HepG2 (cell line): ENCODE data around the gene SULT2B1. TPM values are rescaled to one million over a fixed set of nuclear protein-coding genes. Genes with fewer than 3 reads are reported as not detected.

ENCODE experiments used
- ATAC-seq: fragments of 200-7000 bp; cut with Tn5 transposase; 3 replicates; pipeline ENCODE4 v1.9.1; 2020; ENCODE audit warnings: mild to moderate bottlenecking, moderate library complexity
- BruUV-seq: library from RNA; stranded (reverse); fragments of 400-500 nt; replicated peaks from 2 replicates; lab custom pipeline; 2021; lab: Mats Ljungman, UMichigan
- CTCF ChIA-PET: fragments of 300-600 bp; formaldehyde crosslinking; extraction: SDS; loops from one replicate; lab custom pipeline; 2021; ENCODE audit warnings: low total read pairs, inconsistent platforms, low intra/inter-chr PET ratio; lab: Yijun Ruan, JAX
- POLR2A ChIA-PET: fragments of 350-600 bp; sonication (Branson Sonifier 250); formaldehyde crosslinking; loops from one replicate; lab custom pipeline; 2020; ENCODE audit warnings: antibody characterized with exemption, inconsistent platforms; lab: Yijun Ruan, JAX
- DNase-seq: peaks from one replicate; pipeline ENCODE4 v3.0.0-alpha.2; 2015; ENCODE audit warnings: low spot score
- FAIRE-seq: peaks from 3 replicates; lab custom pipeline; 2011; peaks lifted over from hg19 to GRCh38; lab: Jason Lieb, UNC
- H2AFZ ChIP-seq: one replicate; pipeline ENCODE4 v1.6.1; 2011; ENCODE audit warnings: low read length, inconsistent platforms
- H3K27ac ChIP-seq: fragments of 300-600 bp; 3 replicates; pipeline ENCODE4 v1.8.0; 2011; ENCODE audit warnings: mixed run types, mild to moderate bottlenecking, mixed read lengths, low read length, inconsistent platforms; ENCODE audit not compliant: insufficient read depth; ENCODE audit errors: extremely low read length
- H3K27me3 ChIP-seq, 2 experiments: fragments of 200-600 bp in 1 of 2; 2 replicates in 1 of 2; 3 replicates in 1 of 2; pipeline versions ENCODE4 v1.6.0 to v1.8.0; 2011; ENCODE audit warnings: low read length in 2 of 2, mild to moderate bottlenecking in 2 of 2, moderate library complexity in 2 of 2, inconsistent platforms in 1 of 2; ENCODE audit not compliant: insufficient read depth in 2 of 2, control insufficient read depth in 1 of 2
- H3K36me3 ChIP-seq, 2 experiments: fragments of 200-600 bp in 1 of 2; replicated peaks in 1 of 2; 2 replicates in 1 of 2; 3 replicates in 1 of 2; pipeline versions ENCODE4 v1.5.1 to v1.8.0; 2011; ENCODE audit warnings: low read length in 2 of 2, inconsistent platforms in 1 of 2; ENCODE audit not compliant: insufficient read depth in 2 of 2, control insufficient read depth in 1 of 2
- H3K4me1 ChIP-seq: 2 replicates; pipeline ENCODE4 v1.5.1; 2012; ENCODE audit warnings: low read length, inconsistent platforms; ENCODE audit not compliant: insufficient read depth
- H3K4me2 ChIP-seq: 2 replicates; pipeline ENCODE4 v1.6.0; 2011; ENCODE audit warnings: low read depth, low read length, inconsistent platforms
- H3K4me3 ChIP-seq, 3 experiments: fragments of 200-600 bp in 1 of 3; sonication (generic), shearing (Covaris generic) in 1 of 3; replicated peaks in 1 of 3; 2 replicates each; pipeline ENCODE4 v1.5.1; 2011 to 2016; ENCODE audit warnings: low read length in 3 of 3, inconsistent platforms in 2 of 3, low read depth in 2 of 3, mild to moderate bottlenecking in 2 of 3, control low read depth in 1 of 3, mixed read lengths in 1 of 3; ENCODE audit not compliant: insufficient read depth in 1 of 3
- H3K79me2 ChIP-seq: one replicate; pipeline ENCODE4 v1.6.1; 2011; ENCODE audit warnings: low read length, inconsistent platforms; ENCODE audit not compliant: insufficient read depth
- H3K9ac ChIP-seq: 2 replicates; pipeline ENCODE4 v1.6.0; 2011; ENCODE audit warnings: mild to moderate bottlenecking, low read depth, low read length, inconsistent platforms; ENCODE audit not compliant: insufficient read depth
- H3K9me3 ChIP-seq: 2 replicates; pipeline ENCODE4 v1.5.1; 2012; ENCODE audit warnings: mild to moderate bottlenecking, low read length
- H4K20me1 ChIP-seq: 2 replicates; pipeline ENCODE4 v1.6.0; 2011; ENCODE audit warnings: inconsistent platforms, mild to moderate bottlenecking, low read length, moderate library complexity; ENCODE audit not compliant: insufficient read depth
- AGO1 ChIP-seq: fragments of 200-400 bp; formaldehyde crosslinking; IDR thresholded peaks from 2 replicates; pipeline ENCODE4 v1.6.1; 2017; ENCODE audit warnings: mild to moderate bottlenecking, low read depth, low read length, moderate library complexity; ENCODE audit not compliant: poor library complexity, severe bottlenecking
- AGO2 ChIP-seq: fragments of 200-400 bp; formaldehyde crosslinking; optimal IDR thresholded peaks from 2 replicates; pipeline ENCODE3; 2017; ENCODE audit warnings: mild to moderate bottlenecking, low read depth, low read length, moderate library complexity
- CHD2 ChIP-seq: IDR thresholded peaks from 2 replicates; pipeline ENCODE4 v1.6.1; 2011; ENCODE audit warnings: low read depth, low read length, improper control_type of control experiment
- HOXA9 ChIP-seq: sonication (generic); formaldehyde crosslinking; IDR thresholded peaks from 2 replicates; pipeline ENCODE4 v1.8.1; 2022; ENCODE audit warnings: missing genetic modification reagents, mild to moderate bottlenecking, moderate library complexity, borderline replicate concordance
- JUND ChIP-seq: sonication (generic); formaldehyde crosslinking; IDR thresholded peaks from 2 replicates; pipeline ENCODE4 v1.8.0; 2022; ENCODE audit warnings: mild to moderate bottlenecking, missing genetic modification reagents
- RBFOX2 ChIP-seq: fragments of 200-400 bp; formaldehyde crosslinking; IDR thresholded peaks from 2 replicates; pipeline ENCODE4 v1.6.1; 2017; ENCODE audit warnings: low read depth, mild to moderate bottlenecking, low read length
- RFX1 ChIP-seq: fragments of 450-650 bp; IDR thresholded peaks from 2 replicates; pipeline ENCODE4 v1.6.1; 2017
- RFX3 ChIP-seq: IDR thresholded peaks from 2 replicates; pipeline ENCODE4 v1.6.1; 2016; ENCODE audit warnings: missing biosample characterization, missing genetic modification reagents
- RNF2 ChIP-seq: fragments of 450-650 bp; conservative IDR thresholded peaks from 2 replicates; pipeline ENCODE4 v1.6.1; 2016; ENCODE audit warnings: low read depth
- TP53 ChIP-seq: sonication (generic); formaldehyde crosslinking; conservative IDR thresholded peaks from 2 replicates; pipeline ENCODE4 v1.4.0; 2020; ENCODE audit warnings: missing genetic modification reagents
- ZNF34 ChIP-seq: sonication (generic); formaldehyde crosslinking; IDR thresholded peaks from 2 replicates; pipeline ENCODE4 v1.4.0; 2020; ENCODE audit warnings: mild to moderate bottlenecking, missing genetic modification reagents, borderline replicate concordance
- ZNF496 ChIP-seq: sonication (generic); formaldehyde crosslinking; IDR thresholded peaks from 2 replicates; pipeline ENCODE4 v1.8.1; 2023; ENCODE audit warnings: mild to moderate bottlenecking, moderate library complexity, missing genetic modification reagents; ENCODE audit not compliant: insufficient replicate concordance
- WGBS: methylation state at CpG from one replicate; pipeline ENCODE4 v1.1.6; 2017; ENCODE audit warnings: low lambda C conversion rate; 5-methylcytosine and 5-hydroxymethylcytosine counted together
- in situ Hi-C: cut with HindIII; loops from 2 replicates; pipeline ENCODE4 v1.10.0; 2017; ENCODE audit warnings: low pct_unique_long_range_greater_than_20kb; ENCODE audit not compliant: extremely low pct_ligation_motif_present
- intact Hi-C: fragments of 100-400 bp; cut with micrococcal nuclease; formaldehyde crosslinking; loops from one replicate; pipeline ENCODE4 v1.10.0; 2022; ENCODE audit not compliant: unreplicated experiment
- polyA plus RNA-seq, 8 experiments: library from polyadenylated mRNA; depleted of rRNA in 3 of 8; stranded (reverse) in 7 of 8; unstranded in 1 of 8; fragments of >200 nt; fragmentation: Illumina TruSeq in 4 of 8; extraction: Trizol in 4 of 8; gene quantifications; 2 replicates each; pipeline versions ENCODE4 v1.2.1 to v1.2.3, GENCODE V29; 2011 to 2016; ENCODE audit warnings: low read depth in 4 of 8, missing spikeins in 1 of 8, mixed read lengths in 1 of 8; ENCODE audit not compliant: insufficient read depth in 1 of 8
- total RNA-seq, 5 experiments: library from RNA; depleted of rRNA; stranded (reverse); fragments of >200 nt; fragmentation: Illumina TruSeq; extraction: Trizol; gene quantifications; 2 replicates each; pipeline ENCODE4 v1.2.3, GENCODE V29; 2016; ENCODE audit warnings: low read depth in 1 of 5
- TF ChIP-seq, protein P1 (sequence below): sonication (generic); formaldehyde crosslinking; IDR thresholded peaks from 2 replicates; pipeline ENCODE4 v1.4.0; 2020; ENCODE audit warnings: missing genetic modification reagents
- TF ChIP-seq, protein P2 (sequence below): sonication (generic); formaldehyde crosslinking; conservative IDR thresholded peaks from 2 replicates; pipeline ENCODE4 v1.4.0; 2020; ENCODE audit warnings: missing genetic modification reagents

The SULT2B1 gene
- total and polyA plus RNA-seq, 2 of the 13 experiments (the other 11 are each of a cell fraction or from before 2014, with no cell fraction given): 0.13 TPM; not detected in 1

DNA sequence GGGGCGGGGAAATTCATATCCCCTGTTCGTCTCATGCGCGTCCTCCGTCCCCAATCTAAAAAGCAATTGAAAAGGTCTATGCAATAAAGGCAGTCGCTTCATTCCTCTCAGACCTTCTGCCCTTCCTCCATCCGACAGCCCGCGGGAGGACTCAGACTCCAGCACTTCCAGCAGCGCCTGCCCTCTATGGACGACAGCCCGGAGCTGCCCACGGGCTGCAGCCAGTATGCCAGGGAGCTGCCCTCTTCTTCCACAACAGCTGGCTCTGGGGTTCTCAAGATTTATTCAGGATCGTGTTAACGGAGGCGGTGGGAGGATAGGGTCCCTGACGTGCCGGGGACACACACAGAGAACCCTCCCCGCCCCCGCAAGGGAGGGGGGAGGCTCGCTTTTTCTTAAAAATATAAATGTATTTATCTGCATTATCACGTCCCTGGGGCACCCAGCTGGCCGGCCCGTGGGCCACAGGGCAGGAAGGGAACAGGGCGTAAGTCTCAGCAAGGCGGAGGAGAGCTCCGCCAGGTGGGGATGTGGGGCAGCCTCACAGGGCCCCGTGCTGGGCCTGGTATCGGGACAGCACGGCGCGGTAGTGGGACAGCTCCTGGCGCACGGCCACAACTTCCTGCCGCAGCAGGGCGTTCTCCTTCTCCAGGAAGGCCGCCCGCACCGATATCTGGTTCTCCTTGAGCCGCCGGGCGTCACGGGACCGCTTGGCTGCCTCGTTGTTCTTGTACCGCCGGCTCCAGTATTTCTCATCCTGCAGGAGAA lies 78.5 kb downstream of the SULT2B1 start:
- no TSS peak for BruUV-seq
- H3K27ac ChIP-seq: no peak overlapping the region
- H3K4me1 ChIP-seq: peaks cover 63% of the 10 kb centered on the region
- ATAC-seq: no peak
- FAIRE-seq: no peak
- TF ChIP-seq RBFOX2: peak; percentile 44; the same call in 1 of the 2 replicates
- TF ChIP-seq AGO2: peak; percentile 62
- TF ChIP-seq, protein P1, sequence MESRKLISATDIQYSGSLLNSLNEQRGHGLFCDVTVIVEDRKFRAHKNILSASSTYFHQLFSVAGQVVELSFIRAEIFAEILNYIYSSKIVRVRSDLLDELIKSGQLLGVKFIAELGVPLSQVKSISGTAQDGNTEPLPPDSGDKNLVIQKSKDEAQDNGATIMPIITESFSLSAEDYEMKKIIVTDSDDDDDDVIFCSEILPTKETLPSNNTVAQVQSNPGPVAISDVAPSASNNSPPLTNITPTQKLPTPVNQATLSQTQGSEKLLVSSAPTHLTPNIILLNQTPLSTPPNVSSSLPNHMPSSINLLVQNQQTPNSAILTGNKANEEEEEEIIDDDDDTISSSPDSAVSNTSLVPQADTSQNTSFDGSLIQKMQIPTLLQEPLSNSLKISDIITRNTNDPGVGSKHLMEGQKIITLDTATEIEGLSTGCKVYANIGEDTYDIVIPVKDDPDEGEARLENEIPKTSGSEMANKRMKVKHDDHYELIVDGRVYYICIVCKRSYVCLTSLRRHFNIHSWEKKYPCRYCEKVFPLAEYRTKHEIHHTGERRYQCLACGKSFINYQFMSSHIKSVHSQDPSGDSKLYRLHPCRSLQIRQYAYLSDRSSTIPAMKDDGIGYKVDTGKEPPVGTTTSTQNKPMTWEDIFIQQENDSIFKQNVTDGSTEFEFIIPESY: no peak
- TF ChIP-seq AGO1: peak; percentile 62
- no peak overlapping the region for H2AFZ ChIP-seq
- H3K27me3 ChIP-seq: no peaks in the 10 kb centered on the region
- CTCF ChIA-PET: no interaction called here
- POLR2A ChIA-PET: interaction anchor here (1.0 to 5.8 kb wide), 3 partner anchors 11 to 15 kb away, joined by 3 to 61 read pairs (median 3); partner anchors contain the start of genes FAM83E, RPL18 and SPHK2
- H3K9ac ChIP-seq: no peak overlapping the region
- in situ Hi-C loops: no loop called here
- H3K36me3 ChIP-seq: no peaks in the 10 kb centered on the region
- 95% methylated on average over 39 of the region's 47 CpGs for WGBS
- DNase-seq: no peak
- H3K9me3 ChIP-seq: no peaks in the 10 kb centered on the region
- H3K79me2 ChIP-seq: no peaks in the 10 kb centered on the region
- no peak overlapping the region for H3K4me3 ChIP-seq
- no peaks in the 10 kb centered on the region for H4K20me1 ChIP-seq
- no peak overlapping the region for H3K4me2 ChIP-seq
- intact Hi-C loops: no loop called here

DNA sequence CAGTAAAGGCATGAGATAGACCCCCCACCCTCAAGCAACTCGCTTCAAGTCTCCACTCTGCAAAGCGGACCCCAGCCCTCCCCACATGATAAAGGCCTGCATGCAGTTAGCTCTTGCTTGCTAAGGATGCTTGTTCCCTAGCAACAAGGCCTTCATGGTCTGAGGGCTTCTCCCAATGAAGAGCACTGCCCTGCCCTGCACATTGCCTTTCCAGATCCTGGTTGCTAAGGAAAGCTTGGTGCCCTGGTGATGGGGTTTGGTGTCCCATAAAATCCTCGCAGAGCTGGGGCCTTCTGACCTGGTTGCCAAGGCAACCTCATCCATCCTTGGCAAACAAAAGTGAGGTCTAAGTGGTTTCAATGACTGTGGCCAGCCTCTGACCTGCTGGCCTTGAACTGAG lies 79.3 kb downstream of the SULT2B1 start:
- no TSS peak for BruUV-seq
- DNase-seq (no peak), ATAC-seq (no peak), FAIRE-seq (no peak)
- Histone ChIP-seq H3K4me2 (no peak overlapping the region; the same call in 1 of the 2 replicates), H2AFZ (no peak overlapping the region), H4K20me1 (no peaks in the 10 kb centered on the region), H3K9me3 (no peaks in the 10 kb centered on the region), H3K27ac (peak overlapping the region; percentile 52), H3K4me1 (peaks cover 61% of the 10 kb centered on the region), H3K36me3 (no peaks in the 10 kb centered on the region), H3K27me3 (no peaks in the 10 kb centered on the region), H3K9ac (no peak overlapping the region), H3K79me2 (no peaks in the 10 kb centered on the region), H3K4me3 (no peak overlapping the region)
- ChIA-PET POLR2A (interaction anchor here (0.7 to 5.8 kb wide), 6 partner anchors 12 to 466 kb away, joined by 3 to 61 read pairs (median 3); partner anchors contain the start of genes FAM83E, RPL18 and SPHK2), CTCF (no interaction called here)
- 83% methylated on average over 3 of the region's 3 CpGs for WGBS
- intact Hi-C loops (no loop called here), in situ Hi-C loops (no loop called here)
- TF ChIP-seq, protein P2, sequence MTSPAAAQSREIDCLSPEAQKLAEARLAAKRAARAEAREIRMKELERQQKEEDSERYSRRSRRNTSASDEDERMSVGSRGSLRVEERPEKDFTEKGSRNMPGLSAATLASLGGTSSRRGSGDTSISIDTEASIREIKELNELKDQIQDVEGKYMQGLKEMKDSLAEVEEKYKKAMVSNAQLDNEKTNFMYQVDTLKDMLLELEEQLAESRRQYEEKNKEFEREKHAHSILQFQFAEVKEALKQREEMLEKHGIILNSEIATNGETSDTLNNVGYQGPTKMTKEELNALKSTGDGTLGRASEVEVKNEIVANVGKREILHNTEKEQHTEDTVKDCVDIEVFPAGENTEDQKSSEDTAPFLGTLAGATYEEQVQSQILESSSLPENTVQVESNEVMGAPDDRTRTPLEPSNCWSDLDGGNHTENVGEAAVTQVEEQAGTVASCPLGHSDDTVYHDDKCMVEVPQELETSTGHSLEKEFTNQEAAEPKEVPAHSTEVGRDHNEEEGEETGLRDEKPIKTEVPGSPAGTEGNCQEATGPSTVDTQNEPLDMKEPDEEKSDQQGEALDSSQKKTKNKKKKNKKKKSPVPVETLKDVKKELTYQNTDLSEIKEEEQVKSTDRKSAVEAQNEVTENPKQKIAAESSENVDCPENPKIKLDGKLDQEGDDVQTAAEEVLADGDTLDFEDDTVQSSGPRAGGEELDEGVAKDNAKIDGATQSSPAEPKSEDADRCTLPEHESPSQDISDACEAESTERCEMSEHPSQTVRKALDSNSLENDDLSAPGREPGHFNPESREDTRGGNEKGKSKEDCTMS (CRISPR knock-in tag): no peak
- TF ChIP-seq CHD2 (no peak), HOXA9 (CRISPR knock-in tag) (no peak), RNF2 (no peak), ZNF496 (CRISPR knock-in tag) (no peak), RFX1 (peak; percentile 67), ZNF34 (CRISPR knock-in tag) (no peak), TP53 (CRISPR knock-in tag) (no peak), JUND (no peak), RFX3 (peak; percentile 70)
